ENCODE data around the gene LSR. TPM values are rescaled to one million over a fixed set of nuclear protein-coding genes. Genes with fewer than 3 reads are reported as not detected.

Gene LSR
- total RNA-seq, 2 donors from 2014 or later = 252 TPM

DNA sequence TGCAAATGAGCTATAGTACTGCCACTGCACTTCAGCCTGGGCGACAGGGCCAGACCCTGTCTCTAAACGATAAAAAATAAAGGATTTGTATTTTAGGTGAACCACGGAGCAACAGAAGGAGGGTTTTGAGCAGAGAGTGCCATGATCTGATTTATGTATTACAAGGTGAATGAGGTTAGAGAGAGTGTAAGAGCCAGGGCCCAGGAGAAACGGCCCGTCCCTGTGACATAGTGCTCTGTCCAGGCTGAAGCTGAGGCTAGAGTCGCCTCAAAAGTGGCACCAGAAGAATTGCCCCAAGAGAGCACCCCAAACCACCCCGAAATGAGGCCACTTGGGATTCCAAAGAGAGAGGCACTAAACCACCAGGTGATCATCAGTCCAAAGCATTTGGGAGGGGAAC lies 60.1 kb downstream of the LSR start:
- H3K4me1 ChIP-seq = no peaks in the 10 kb centered on the region
- H3K9me3 ChIP-seq = no peaks in the 10 kb centered on the region
- H3K4me3 ChIP-seq = no peak overlapping the region
- no peaks in the 10 kb centered on the region for H3K36me3 ChIP-seq
- DNase-seq = no peak
- intact Hi-C loops (cut with DNase I) = no loop called here
- no peaks in the 10 kb centered on the region for H3K27me3 ChIP-seq
- H3K27ac ChIP-seq = no peak overlapping the region
- no peak for TF ChIP-seq CTCF (IDR thresholded peaks at IDR 0.05)
- no peak overlapping the region for H3K9ac ChIP-seq (ENCODE audit: low read depth in 2 of 2, low read length in 2 of 2)

DNA sequence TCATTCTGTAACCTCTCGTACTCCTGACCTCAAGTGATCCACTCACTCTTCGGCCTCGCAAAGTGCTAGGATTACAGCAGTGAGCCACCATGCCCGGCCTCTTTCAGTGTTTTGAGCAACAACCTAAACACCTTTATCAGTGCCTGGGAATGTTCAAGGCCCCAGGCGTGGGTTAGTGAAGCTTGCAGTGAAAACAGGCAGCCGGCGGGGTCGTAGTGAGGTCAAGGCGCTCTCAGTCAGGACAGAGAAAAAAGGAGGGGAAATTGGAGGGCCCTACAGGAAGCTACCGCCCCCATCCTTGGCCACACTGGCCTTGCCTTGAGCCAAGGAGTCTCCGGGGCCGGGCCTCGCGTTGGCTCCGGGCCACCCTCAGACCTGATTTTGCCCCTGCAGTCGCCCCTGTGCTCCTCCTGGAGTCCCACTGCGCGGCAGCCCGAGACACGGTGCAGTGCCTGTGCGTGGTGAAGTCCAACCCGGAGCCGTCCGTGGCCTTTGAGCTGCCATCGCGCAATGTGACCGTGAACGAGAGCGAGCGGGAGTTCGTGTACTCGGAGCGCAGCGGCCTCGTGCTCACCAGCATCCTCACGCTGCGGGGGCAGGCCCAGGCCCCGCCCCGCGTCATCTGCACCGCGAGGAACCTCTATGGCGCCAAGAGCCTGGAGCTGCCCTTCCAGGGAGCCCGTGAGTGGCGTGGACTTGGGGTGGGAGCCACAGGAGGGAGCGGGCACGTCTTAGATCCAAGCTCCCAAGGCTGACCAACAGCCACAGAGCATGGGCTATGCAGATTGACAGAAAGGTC lies 60.9 kb downstream of the LSR start:
- H3K27me3 ChIP-seq = no peaks in the 10 kb centered on the region
- TF ChIP-seq CTCF (IDR thresholded peaks at IDR 0.05) = no peak
- no peaks in the 10 kb centered on the region for H3K36me3 ChIP-seq
- DNase-seq = no peak
- no peaks in the 10 kb centered on the region for H3K9me3 ChIP-seq
- no peak overlapping the region for H3K4me3 ChIP-seq
- intact Hi-C loops (cut with DNase I) = no loop called here
- H3K9ac ChIP-seq (ENCODE audit: low read depth in 2 of 2, low read length in 2 of 2) = no peak overlapping the region
- no peaks in the 10 kb centered on the region for H3K4me1 ChIP-seq
- H3K27ac ChIP-seq = no peak overlapping the region

DNA sequence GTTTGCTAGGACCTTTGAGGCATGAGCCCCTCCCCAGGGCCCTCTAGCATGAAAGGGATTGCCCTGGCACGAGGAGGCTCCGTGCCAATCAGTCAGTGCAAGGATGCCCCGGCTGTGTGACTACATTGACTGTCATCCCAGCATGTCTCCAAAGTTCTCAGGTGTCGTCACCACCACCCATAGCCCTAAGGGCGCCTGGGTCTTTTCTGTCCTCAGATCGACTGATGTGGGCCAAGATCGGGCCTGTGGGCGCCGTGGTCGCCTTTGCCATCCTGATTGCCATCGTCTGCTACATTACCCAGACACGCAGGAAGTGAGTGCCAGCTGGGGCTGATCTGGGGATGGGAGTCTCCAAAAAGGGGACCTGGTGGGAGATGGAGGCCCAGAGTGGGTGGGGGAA lies 61.5 kb downstream of the LSR start:
- Histone ChIP-seq H3K27ac (no peak overlapping the region), H3K4me3 (no peak overlapping the region), H3K27me3 (no peaks in the 10 kb centered on the region), H3K9ac (ENCODE audit: low read depth in 2 of 2, low read length in 2 of 2) (no peak overlapping the region), H3K4me1 (no peaks in the 10 kb centered on the region), H3K9me3 (no peaks in the 10 kb centered on the region), H3K36me3 (no peaks in the 10 kb centered on the region)
- intact Hi-C loops (cut with DNase I) = no loop called here
- no peak for DNase-seq
- TF ChIP-seq CTCF (IDR thresholded peaks at IDR 0.05) = no peak

DNA sequence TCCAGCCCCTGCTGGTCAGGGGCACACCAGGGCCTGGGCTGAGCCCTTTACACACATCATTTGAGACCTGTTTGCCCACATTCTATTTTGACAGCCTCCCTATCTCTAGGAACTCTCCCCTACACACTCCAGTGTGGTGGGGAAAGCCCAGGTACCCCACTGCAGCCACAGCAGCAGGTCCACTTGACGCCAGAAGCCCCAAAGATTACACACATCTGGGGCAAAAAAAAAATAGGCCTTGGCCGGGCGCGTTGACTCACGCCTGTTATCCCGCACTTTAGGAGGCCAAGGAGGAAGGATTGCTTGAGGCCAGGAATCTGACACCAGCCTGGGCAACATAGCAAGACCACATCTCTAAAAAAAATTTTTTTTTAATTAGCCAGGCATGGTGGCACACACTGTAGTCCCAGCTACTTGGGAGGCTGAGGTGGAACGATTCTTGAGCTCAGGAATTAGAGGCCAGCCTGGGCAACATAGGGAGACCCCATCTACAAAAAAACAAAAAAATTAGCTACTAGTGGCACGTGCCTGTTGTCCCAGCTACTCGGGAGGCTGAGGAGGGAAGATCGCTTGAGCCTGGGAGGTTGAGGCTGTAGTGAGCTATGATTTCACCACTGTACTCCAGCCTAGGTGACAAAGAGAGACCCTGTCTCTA lies 62.1 kb downstream of the LSR start:
- Histone ChIP-seq H3K9ac (ENCODE audit: low read depth in 2 of 2, low read length in 2 of 2) (no peak overlapping the region), H3K4me1 (no peaks in the 10 kb centered on the region), H3K36me3 (no peaks in the 10 kb centered on the region), H3K27me3 (no peaks in the 10 kb centered on the region), H3K27ac (no peak overlapping the region), H3K9me3 (no peaks in the 10 kb centered on the region), H3K4me3 (no peak overlapping the region)
- no peak for TF ChIP-seq CTCF (IDR thresholded peaks at IDR 0.05)
- no peak for DNase-seq
- intact Hi-C loops (cut with DNase I) = no loop called here

GRCh38 chr19:35311901-35312665 lies 63.3 kb downstream of the LSR start:
- no peak overlapping the region for H3K4me3 ChIP-seq
- no peaks in the 10 kb centered on the region for H3K36me3 ChIP-seq
- H3K9ac ChIP-seq (ENCODE audit: low read depth in 2 of 2, low read length in 2 of 2) = no peak overlapping the region
- no peaks in the 10 kb centered on the region for H3K9me3 ChIP-seq
- TF ChIP-seq CTCF (IDR thresholded peaks at IDR 0.05) = no peak
- H3K4me1 ChIP-seq = no peaks in the 10 kb centered on the region
- DNase-seq = no peak
- H3K27me3 ChIP-seq = no peaks in the 10 kb centered on the region
- H3K27ac ChIP-seq = no peak overlapping the region
- intact Hi-C loops (cut with DNase I) = no loop called here

Data from colonic mucosa (tissue), 4 donors.